ENCODE results near the gene DBNDD2.
A peak's percentile ranks its signal among the peaks of the same experiment; 100 is the strongest.

DBNDD2 gene, protein sequence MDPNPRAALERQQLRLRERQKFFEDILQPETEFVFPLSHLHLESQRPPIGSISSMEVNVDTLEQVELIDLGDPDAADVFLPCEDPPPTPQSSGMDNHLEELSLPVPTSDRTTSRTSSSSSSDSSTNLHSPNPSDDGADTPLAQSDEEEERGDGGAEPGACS

DNA sequence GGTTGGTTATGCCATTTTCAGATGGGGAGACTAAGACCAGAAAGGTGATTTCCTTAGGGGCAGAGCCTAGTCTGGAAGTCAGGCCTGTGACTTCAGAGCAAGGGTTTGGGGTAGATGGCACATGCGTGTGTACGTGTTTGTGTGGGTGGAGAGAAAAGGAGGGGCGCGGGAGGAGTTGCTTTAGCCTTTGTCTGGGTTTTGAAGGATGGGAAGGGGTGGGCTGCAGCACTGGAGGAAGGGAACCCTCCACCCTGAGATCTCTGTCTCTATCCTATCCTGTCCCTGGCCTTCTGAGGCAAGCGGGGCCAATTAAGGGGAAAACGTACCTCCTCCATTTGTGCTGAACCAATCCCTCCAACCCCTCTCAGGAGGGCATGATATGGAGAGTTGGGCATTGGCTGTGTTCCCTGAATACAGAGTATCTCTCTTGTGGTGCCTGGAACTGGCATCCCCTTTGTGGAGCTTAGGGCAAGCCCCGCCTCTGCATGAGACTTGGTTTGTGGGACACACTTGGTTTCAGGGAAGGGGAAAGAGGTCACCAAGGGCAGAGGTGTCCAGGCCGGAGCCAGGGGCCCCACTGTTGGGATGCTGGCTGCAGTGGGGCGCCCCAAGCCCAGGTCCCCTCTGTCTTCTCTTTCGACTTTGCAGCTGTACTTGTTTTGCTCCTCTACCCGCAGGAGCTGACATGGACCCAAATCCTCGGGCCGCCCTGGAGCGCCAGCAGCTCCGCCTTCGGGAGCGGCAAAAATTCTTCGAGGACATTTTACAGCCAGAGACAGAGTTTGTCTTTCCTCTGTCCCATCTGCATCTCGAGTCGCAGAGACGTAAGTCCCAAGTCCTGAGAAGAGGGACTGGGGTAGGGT, at the start of gene DBNDD2:
DBNDD2 (plus strand) TSS at position 507 of the 863 bp plus-strand sequence; CDS start at position 686, 179 bp downstream.
- no peak for DNase-seq

DNA sequence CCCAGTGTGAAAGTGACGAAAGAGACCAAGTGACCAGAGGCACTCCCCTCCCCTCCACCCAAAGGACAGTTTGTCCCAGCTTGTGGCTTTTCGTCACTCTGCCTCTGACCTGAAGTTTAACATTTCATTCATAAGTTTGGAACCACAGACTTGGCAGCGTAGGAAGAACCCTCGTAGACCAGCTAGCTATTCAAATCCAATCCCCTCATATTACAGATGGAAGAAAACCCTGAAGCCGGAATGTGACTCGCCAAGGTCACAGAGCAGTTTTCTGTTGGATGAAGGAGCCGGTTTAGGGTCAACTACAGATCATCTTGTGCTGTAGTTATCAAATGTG, 49.1 kb upstream of the DBNDD2 start:
- DNase-seq = no peak

DNA sequence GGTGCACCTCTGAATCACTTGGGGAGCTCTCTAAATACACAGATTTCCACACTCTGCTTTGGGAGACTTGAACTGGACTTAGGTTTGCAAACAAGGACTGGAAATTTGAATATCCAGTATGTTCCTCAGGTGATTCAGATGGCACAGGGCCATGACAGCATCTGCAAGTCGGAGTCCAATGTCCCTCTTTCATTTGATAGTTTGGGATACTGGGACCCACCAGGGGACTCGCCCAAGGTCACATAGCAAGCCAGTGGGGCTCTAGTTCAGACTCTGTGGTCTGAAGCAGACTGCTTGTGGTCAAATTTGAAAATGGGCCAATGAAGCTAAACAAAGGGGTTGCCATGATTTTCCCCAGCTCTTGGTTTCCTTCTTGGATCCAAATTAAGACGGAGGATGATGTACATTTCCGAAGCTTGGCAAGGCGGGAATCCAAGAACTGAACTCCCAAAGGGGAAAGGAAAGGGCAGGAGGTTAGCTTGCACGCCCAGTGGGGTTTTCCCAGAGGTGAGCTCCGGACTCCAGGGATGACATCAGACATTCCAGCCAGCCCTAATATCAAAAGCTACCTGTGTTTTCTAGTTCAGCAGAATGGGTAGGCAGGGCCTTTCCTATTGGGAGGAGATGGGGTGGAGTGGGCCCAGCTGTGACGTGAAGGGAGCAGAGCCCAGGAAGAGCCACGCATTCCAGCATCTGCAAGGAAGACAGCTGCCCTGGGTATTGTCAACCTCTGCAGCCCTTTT, 48.5 kb upstream of the DBNDD2 start:
- no peak for DNase-seq

DNA sequence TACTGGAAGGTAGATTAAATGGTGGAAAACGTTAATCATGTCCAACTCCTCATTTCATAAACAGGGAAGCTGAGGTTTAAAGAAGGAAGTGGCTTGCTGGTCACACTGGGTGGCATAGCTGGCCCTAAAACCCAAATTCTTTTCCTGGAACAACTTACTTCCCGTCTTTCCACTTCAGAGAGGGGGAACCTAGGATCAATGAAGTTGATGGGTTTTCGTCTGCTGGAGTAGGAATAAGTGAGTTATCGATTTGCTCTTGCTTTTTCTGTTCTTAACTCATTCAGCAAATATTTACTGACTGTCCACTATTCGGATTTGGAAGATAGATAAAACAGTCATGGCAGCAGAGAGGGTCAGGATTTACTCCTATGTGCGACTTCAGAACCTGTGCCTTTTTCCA, 46.3 kb upstream of the DBNDD2 start:
- DNase-seq = no peak

DNA sequence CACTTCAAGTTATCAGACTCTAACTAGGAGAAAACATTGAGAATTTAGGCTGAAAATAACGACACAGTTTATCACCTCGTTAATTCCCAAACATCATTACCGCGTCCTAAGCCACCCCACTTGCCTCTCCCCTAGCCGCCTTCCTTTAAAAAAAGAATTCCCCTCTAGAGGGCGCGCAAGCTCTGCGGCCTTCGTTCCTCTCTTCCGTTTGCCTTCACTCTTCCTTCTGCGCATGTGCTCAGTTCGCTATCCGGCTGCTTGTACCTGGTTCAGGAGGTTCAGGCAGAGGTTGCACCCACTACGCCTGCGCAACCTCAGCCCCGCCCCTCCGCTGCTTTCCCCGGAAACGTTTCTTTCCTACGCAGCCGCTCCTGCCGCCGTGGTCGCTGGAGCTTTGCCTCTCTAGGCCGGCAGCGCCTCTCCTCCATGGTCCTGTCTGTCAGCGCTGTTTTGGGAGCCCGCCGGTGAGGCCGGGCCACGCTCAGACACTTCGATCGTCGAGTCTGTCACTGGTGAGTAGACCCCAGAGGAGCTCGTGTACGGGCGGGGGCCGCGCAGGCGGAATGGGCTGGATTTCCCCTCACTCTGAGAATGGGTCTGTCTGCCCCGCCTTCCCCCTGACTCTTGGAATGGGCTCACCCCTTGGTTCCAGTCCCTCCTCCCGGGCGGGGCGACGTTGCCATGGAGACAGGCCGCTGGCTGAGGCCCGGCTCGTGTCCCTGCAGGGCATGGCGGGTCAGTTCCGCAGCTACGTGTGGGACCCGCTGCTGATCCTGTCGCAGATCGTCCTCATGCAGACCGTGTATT, 45.1 kb upstream of the DBNDD2 start, which contains the start of gene SYS1:
SYS1 (plus strand) TSS at position 353 of the 807 bp plus-strand sequence; CDS start at position 729, 376 bp downstream.
- peak; percentile 100 for DNase-seq

DNA sequence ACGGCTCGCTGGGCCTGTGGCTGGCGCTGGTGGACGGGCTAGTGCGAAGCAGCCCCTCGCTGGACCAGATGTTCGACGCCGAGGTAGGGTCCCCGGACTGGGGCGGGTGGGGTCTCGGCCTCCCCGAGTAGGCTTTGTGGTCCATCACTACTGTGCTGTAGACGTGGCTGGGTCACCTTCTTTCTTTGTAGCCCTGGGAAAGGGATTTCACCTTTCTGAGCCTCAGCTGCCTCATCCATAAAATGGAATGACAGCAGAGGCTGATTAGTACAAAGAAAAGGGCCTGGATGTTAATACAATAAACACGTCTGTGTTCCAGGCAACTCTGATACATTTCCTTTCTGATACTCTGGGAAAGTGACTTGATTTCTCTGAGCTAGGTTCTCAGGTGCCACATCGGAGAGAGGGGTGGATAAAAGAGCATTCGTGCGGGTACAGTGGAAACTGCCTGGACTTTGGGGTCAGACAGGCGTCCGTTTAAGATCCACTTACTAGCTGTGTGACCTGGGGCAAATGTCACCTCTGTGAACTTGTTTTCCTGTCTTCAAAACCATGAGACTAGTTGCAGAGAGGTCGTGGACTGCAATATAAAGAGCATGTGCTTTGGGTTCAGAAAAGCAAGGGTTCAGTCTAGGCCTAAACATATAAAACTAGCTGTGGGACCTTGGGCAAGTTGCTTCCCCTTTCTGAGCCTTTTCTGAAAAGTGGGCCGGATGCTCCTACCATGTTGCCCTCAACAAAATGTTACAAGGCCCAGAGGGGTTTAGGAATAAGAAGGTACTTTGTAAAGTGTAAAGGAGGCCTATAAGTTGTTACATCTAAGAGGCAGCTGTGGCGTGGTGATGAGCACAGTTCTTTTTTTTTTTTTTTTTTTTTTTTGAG, 44.2 kb upstream of the DBNDD2 start:
- DNase-seq = no peak

DNA sequence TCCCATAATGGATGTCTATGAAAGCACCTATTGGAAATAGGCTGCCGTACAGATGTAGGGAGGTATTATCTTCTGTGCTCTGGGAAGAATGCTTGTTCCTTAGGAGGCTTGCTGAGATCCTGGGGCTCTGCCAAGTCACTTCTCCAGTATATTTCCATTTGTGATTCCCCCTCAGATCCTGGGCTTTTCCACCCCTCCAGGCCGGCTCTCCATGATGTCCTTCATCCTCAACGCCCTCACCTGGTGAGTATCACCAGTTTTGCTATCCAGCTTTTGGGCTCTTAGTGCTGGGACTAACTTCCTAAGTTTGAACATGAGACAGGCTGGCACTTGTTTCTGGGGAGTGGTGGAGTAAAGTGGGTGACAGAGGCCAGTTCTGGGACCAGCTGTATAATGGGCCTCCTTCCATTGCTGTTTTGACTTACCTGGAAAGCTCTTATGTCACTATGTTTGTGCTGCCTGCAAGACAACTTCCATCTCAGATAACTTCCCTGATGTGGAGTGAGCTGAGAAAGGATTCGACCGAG, 42.6 kb upstream of the DBNDD2 start:
- DNase-seq = no peak

DNA sequence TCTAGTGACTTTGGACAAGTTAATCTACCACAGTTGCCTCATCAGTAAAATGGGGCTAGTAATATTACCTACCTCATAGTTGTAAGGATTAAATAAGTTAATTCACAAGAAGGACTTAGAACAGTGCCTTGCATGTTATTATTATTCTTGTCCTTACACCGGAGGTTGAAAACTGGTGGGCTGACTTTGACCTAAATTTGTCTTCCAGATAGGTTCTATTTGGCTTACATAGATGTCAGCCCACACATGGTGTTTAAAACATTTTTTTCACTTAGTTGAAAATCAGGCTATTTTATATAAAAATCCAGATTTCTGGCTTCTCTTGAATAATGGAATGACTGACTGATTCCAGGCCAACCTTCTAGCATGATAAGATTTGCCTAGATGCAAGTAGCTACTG, 41.9 kb upstream of the DBNDD2 start:
- no peak for DNase-seq

DNA sequence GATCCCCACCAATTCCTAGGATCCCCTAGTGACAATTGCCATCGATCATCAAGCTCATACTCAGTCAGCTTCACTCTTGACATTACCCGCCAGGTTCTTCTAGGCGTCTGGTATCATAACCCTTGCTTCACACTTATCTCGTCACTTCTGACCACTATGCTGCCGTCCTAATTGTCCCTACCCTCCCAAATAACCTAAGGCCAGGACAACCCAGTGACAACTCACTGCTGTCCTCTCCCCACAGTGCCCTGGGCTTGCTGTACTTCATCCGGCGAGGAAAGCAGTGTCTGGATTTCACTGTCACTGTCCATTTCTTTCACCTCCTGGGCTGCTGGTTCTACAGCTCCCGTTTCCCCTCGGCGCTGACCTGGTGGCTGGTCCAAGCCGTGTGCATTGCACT, 41.5 kb upstream of the DBNDD2 start:
- DNase-seq = no peak

DNA sequence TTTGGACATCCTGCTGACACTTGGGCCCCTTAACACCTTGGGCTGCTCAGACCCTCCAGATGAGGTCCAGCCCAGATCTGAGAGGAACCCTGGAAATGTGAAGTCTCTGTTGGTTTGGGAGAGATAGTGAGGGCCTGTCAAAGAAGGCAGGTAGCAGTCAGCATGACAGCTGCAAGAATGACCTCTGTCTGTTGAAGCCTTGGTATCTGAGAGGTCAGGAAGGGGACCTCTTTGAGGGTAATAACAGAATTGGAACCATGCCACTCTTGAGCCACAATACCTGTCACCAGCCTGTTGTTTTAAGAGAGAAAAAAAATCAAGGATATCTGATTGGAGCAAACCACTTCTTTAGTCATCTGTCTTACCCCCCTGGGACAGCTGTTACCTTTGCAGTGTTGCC, 41.0 kb upstream of the DBNDD2 start:
- DNase-seq = no peak

DNA sequence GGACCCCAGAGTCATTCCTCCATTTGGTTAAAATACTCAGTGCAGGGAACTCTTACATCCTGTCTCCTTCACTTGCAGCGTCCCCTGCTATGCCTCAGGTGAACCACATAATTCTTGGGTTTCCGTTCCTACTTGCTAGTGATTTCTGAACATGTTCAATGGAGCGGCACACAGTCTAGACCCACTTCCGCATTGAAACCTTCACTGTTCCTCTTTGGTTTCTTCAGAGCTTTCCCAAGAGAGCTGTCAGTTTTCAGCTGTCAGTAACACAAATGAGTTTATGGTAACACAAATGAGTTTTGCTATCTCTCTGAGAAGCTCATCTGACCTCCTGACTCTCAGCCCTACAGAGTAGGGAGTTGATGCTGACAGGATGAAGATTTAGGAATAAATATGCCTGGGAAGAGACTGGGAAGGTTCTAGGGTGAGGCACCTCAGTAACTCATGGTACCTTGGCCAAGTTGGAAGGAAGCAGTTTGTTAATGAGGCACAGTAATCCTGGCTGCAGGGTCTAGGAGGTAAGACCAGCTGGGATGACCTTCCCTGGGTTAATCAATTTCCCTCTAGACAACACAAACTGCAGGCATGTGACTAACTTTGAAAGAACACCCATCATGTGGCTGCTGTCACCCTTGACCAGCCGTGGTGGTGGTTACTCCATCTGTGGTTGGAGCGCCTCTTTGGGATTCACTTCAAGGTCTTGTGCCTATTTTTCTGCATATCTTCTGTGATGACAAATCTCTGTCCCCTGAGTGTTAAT, 39.7 kb upstream of the DBNDD2 start:
- DNase-seq = peak; percentile 37

DNA sequence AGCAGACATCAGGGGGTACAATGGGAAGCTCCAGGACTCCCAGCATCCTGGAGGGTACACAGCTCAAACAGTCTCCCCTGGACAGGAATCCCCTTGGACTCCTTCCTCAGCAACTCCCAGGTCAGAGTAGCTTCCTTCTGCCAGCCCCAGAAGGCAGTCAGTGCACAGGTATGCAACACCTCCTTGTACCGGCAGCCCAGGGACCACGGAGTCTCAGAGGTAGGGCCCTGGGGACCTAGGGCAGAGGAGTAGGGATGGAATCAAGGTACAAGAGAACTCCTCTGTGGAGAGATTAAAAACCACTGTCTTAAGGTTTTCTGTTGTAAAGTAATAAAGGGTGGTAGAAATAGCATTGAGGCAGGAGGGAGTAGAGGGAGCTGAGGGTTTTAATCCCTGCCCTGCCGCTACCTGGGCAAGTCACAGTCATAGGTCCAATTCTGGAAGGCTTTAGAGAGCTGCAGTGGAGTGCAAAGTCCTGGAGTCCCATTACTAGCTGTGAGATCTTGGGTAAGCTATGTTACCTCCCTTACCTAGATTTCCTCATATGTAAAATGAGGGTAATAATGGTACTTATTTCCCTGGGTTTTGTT, 37.4 kb upstream of the DBNDD2 start:
- no peak for DNase-seq

DNA sequence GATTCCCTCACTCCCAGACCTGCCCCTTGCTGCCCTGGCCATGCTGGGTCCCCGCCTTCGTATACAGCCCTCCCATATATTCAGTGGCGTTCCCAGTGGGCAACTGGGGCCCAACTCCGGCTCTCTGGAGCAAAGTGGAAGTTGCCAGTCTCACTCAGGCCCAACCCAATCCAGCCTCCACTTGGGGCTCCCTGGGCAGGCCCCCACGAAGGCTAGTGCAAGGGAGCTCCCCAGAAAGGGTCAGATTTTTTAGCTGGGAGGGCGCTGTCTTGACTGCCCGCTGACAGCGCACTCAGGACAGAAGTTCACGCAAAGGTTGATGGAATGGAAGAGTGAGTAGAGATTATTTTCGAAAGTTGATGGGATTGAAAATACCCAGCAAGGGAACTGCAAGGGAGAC, 35.8 kb upstream of the DBNDD2 start:
- DNase-seq = no peak

DNA sequence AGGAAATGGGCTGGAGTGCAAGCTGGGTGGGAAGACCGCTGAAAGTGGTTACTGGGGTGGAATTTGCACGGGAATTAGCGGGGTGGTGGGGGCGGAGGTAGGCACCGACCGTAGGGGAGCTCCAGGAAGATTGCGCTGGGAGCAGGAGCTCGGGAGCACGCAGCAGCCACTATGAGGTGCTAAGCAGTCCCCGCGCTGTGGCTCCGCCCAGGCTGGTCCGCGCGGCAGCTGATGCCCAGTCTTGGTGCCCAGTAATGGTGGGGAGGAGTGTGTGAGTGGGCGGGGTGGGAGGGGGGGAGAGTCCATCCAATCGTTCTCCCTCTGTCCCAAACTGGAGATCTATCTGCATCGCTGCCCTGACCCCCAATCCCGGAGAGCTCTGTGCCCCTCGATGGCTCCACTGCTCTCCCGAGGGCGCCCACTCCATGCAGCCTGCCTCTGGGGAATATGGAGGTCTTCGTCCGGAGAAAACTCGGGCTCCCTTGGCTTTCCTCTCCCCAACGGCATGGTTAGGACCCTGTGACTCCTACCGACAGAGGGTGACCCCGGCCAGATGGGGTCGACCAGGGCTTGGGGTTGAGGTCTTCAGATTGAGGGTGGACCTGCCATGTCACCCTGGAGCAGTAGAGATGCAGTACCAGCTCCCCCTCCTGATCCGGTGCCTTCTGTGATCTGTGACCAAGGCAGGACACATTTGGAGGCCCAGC, 35.3 kb upstream of the DBNDD2 start:
- no peak for DNase-seq

DNA sequence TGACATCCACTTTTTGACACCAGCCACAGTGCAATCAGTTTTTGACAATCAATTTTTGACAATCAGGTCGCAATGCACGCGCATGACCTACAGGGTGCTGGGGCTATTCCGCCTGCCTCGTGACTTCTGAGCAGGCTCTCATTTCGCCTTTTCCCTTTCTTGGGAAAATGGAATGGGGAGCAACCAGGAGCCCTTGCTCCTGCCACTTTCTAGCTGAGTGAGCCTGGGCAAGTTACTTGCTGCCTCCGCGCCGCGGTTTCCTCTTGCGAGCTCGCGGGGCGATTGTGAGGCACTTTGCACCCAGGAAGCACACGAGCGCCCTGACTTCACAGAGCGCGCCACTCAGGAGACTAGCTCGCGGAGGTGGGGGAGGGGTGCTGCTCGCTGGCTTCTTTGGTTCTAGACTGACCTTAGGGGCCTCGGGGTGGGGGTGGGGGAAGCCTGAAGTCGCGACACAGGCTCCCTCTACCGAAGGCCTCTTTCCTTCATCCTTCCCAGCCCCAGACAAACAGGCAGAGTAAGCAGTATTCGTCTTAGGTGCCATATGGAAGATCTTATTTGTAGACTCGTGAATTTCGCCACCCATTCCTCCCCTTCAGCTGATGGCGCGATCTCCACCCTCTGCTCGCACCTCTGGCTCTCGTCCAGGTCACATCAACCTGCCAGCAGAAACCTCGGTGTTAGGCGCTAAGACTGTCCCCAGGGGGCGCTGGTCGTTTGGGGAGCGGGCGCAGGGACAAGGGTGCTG, 34.6 kb upstream of the DBNDD2 start:
- DNase-seq = peak; percentile 93

DNA sequence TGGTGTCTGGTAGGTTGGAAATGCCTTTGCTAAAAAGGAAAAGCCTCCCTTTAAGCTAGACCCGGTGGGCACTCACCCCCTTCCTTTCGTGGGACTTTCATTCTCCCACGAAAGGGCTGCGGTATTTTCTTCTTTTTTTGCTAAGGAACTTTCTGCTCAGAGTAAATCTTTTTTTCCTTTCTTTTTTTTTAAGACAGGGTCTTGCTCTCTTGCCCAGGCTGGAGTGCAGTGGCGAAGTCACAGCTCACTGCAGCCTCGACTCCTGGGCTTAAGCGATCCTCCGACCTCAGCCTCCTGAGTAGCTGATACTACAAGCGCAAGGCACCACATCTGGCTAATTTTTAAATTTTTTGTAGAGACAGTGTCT, 34.0 kb upstream of the DBNDD2 start:
- no peak for DNase-seq

DNA sequence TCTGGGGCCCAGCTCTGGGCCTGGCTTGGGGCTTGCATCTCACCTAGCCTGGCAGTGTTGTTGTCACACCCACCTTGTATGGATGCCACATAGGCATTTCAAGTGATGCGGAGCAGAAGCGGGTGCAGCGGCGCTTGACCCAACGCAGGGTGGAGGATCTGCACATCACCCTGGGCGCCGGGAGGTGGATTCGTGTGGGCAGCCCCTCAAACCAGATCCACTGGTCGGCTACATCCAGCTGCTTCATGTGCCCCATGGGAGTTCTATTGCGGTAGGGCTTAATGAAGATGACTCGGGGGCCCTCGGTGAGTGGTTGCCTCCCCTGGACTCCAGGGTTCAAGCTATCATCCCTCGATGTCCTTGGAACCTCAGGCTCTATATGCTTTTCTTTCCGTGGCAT, 33.1 kb upstream of the DBNDD2 start:
- no peak for DNase-seq

DNA sequence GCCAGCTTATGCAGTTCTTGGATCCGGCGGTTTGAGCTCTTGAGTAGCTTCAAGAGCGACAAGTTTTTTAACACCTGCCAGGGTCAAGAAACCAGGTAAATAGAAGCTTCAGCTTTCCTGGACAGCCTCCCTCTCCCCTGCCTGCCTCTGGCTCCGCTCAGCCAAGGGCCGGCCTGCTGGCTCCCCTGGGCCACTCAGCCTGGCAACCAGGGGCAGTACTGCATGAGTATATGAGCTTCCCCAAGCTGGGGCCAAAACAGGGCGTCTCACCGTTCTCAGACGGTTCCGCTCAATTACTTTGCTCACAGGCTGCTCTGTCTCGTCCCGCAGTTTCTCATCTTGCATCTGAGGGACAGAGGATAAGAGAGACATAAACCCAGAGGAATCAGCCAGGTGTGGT, 30.8 kb upstream of the DBNDD2 start:
- no peak for DNase-seq

DNA sequence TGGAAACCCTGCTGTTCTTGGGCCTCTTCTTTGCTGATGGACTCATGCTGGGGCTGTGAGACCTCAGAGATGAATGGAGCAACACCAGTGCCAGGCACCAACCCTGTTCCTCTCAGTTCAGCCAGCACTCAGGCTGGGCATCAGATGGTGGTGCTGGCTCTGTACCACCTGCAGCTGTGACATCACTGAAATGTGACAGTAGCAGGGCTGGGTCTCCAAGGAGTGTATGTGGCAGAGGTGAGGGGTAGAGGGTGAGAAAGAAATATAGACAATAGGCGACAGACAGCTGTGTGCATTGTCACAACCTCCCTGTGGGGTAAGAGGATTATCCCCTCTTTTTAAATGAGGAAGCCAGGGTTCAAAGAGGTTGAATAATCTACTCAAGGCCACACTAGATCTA, 29.9 kb upstream of the DBNDD2 start, which contains the start of gene TP53TG5:
TP53TG5 (minus strand) TSS at position 135 of the 400 bp plus-strand sequence; CDS start at position 46, 89 bp downstream.
- DNase-seq = no peak
